ENCODE data around the gene MYH11.

The MYH11 gene

DNA sequence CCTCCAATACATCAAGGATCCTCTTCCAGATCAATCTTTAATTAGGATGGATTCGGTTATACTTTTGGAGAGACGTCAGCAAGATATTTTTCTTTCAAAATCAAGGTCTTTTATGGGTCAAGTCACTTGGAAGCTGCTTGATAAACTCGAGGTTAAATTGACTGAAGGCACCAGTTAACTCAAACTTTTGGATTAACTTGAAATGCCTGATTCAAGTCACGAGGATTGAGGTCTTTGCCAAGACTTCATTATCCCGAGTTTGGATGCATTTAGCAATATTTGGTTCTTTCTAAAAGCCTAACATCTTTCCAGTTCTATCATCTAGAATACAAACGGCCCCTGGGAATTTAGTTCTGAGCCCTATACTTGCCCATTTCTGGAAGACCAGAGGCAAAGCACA lies 82.9 kb downstream of the MYH11 start:
- no peak for DNase-seq

DNA sequence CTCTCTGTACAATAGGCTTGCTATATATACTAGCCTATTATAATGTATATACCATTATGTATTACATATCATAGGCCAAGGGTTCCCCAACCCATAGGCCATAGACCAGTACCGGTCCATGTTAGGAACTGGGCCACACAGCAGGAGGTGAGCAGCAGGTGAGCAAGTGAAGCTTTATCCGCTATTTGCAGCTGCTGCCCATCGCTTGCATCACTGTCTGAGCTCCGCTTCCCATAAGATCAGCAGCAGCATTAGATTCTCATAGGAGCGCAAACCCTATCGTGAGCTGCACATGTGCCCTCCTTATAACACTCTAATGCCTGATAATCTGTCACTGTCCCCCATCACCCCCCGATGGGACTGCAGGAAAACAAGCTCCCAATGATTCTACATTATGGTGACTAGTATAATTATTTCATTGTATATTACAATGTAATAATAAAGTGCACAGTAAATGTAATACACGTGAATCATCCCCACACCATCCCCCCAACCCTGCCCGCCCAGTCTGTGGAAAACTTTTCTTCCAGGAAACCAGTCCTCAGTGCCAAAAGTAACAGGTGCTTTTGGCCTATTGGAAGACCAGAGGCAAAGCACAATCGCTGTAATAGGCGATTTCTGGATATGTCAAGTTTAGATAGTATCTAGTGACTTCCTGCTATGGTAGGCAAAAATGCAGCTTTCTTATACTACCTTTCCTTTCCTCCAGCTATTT lies 84.1 kb downstream of the MYH11 start:
- no peak for DNase-seq

DNA sequence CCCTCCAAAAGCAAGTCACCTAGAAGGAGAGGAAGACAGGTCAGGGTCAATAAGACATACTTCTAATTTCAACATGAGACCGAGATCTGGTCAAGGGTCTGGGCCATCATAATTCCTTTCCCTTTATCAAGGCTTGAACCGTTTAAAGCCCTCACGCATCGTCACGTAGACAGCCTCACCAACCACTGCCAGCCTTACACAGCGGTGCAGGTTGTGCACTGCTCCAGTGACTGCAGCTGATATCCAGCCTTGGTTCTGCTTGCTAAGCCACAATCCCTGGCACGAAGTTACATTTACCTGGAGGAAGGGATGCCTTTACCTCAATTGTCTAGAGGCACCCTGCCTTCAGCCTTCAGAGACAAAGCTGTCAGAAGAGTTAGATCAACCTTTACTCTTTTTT lies 85.1 kb downstream of the MYH11 start:
- no peak for DNase-seq

- no peak for DNase-seq
These were observed 86.3 kb downstream of the MYH11 start for GRCh38 chr16:15770512-15770911.

DNA sequence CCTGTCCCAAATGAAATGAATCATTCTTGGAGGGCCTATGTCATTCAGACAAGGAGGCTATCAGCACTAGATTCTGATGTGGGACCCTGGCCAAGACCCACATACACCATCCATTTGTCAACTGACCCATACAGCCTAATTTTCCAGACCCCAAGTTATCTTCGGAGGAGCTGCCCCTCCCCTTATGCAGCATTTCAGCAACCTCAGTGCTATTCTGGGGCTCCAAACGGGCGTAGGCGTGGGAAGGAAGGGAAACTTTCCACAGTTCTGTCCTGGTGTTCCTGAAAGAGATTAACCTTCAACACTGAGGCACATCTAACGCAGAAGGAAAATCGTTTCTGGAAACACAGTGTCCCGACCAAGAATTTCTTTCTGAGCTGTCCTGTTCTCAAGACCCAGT lies 86.7 kb downstream of the MYH11 start:
- no peak for DNase-seq

DNA sequence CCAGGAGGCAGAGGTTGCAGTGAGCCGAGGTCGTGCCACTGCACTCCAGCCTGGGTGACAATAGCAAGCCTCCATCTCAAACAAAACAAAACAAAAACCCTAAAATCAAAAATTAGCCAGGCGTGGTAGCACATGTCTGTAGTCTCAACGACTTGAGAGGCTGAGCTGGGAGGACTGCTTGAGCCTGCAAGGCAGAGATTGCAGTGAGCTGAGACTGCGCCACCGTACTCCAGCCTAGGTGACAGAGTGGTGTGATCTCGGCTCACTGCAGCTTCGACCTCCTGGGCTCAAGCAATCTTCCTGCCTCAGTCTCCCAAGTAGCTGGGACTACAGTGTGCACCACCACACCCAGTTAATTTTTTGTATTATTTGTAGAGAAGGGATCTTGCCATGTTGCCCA lies 87.6 kb downstream of the MYH11 start:
- no peak for DNase-seq

GRCh38 chr16:15768201-15768600 lies 88.6 kb downstream of the MYH11 start:
- DNase-seq: no peak

DNA sequence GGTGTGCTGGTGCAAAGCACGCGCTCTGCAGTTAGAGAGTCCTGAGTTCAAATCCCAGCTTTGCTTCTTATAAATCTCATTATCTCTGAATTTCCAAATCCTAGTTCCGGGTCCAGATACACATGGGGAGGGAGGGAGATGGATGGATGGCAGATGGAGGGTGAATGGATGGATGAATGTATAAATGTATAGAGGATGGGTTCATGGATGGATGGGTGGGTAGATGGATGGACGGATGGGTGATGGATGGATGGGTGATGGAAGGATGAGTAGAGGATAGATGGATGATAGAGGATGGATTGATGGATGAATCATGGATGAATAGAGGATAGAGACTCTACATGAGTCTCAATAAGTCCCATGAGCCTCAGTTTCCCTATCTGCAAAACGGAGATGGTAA lies 89.9 kb downstream of the MYH11 start:
- DNase-seq: no peak

DNA sequence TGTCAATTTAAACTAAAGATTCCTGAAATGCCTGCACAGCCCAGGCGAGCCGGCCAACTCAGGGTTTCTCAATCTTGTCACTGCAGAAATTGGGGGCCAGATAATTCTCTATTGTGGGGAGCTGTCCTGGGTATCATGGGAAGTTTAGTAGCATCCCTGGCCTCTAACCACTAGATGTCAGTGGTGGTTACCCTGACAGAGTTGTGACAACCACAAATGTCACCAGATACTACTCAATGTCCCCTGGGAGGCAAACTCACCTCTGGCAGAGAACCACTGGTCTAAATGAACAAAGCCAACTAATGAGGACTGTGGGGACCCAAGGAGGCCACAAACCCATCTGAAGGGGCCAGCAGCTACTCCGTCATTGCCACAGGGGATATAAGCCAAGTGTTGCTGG lies 90.9 kb downstream of the MYH11 start:
- no peak for DNase-seq

- DNase-seq: no peak
These were observed 91.7 kb downstream of the MYH11 start for GRCh38 chr16:15765116-15765515.

GRCh38 chr16:15764112-15764511 lies 92.7 kb downstream of the MYH11 start:
- DNase-seq: no peak

GRCh38 chr16:15760129-15760528 lies 96.7 kb downstream of the MYH11 start:
- DNase-seq: no peak

DNA sequence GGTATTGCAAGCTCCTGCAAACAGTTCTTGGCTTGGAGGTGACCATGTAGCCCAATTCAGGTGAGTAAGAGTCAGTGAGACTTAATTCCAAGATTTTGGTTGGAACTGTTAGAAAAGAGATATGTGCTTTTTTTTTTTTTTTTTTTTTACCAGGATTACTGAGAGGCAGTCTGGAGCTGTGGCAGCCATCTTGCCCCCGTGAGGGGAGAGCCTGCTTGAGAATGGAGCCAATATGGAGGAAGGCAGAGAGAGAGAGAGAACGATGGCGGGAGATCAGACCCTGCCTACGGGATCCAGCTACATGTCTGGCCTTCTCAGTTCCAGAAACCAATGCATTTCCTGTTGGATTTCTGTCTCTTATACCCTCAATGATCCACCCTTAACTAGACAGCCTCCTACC lies 97.8 kb downstream of the MYH11 start:
- DNase-seq: no peak

- no peak for DNase-seq
These were observed 99.1 kb downstream of the MYH11 start for GRCh38 chr16:15757630-15758251.

- no peak for DNase-seq
These were observed 99.8 kb downstream of the MYH11 start for GRCh38 chr16:15757077-15757386.

GRCh38 chr16:15754821-15755534 lies 101.8 kb downstream of the MYH11 start:
- no peak for DNase-seq

DNA sequence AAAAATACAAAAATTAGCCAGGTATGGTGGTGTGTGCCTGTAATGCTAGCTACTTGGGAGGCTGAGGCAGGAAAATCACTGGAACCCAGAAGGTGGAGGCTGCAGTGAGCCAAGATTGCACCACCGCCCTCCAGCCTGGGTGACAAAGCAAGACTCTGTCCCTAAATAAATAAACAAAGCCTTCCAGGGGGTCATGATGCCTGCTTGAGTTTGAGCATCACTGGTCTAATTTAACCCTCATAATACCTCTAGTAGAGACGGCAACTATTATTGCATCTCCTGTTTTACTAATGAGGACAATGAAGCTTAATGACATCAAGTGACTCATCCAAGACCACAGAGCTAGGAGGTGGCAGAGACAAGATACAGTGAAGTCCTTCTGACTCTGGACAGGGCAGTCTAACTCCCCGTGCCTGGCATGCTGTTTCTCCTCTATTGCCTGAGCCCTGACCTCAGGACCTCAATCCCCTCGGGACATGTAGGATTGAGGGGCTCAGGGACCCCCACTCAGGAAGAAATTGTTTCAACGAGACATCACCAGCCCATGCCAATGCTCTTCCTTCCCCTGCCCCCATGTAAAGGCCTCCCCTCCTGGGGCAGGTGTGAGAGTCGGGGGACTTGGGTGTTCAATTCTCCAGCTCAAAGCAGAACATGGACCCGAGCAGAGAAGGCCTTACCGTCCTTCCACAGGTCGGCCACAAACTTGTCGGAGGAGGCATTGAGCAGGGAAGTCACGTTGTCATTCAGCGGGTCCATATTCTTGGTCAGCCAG lies 103.9 kb downstream of the MYH11 start:
- DNase-seq: no peak

- DNase-seq: no peak
These were observed 104.9 kb downstream of the MYH11 start for GRCh38 chr16:15751940-15752339.

- no peak for DNase-seq
These were observed 106.8 kb downstream of the MYH11 start for GRCh38 chr16:15749985-15750384.

DNA sequence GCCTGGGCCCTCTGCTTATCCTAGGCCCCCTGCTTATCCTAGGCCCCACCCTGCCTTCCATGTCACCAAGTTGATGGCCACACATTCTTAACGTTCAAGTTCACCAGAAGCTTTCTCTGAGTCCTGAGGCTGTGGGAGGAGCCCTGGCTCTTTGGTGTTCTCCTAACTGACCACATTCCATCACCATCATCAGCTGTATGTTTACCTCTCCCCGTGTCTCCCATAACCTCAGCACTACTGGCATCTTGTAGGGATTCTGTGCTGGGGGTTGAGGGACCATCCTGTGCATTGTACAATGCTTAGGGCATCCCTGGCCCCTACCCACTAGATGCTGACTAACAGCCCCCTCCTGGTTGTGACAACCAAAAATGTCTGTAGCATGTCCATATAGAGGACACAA lies 107.5 kb downstream of the MYH11 start:
- DNase-seq: no peak

DNA sequence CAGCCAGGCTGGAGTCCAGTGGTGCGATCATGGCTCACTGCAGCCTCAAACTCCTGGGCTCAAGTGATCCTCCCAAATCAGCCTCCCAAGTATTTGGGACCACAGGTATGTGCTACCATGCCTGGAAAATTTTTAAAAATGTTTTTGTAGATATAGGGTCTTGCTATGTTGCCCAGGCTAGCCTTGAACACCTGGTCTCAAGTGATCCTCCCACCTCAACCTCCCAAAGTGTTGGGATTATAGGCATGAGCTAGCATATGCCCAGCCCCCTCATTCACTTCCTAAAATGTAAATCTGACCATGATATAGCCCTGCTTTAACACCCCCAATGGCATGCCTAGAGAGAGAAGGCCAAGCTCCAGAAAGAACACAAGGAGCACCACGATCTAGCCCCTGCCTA lies 108.2 kb downstream of the MYH11 start:
- no peak for DNase-seq

DNA sequence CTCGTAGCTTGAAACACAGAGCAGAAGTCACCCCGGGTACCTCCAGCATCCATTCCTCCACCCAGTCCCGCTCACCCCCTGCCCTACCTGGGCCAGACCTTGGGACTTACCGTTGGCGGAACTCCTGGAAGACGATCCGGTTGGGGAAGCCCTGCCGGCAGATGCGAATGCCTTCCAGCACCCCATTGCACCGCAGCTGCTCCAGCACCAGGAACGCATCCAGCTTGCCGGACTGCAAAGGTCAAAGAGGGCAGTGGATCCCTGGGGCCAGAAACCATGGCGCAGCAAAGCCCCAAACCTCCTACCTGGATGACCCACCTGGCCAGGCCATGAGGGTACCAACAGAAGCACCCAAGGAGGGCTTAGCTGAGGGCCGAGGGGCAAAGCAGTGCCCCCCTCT lies 108.9 kb downstream of the MYH11 start:
- DNase-seq: no peak

DNA sequence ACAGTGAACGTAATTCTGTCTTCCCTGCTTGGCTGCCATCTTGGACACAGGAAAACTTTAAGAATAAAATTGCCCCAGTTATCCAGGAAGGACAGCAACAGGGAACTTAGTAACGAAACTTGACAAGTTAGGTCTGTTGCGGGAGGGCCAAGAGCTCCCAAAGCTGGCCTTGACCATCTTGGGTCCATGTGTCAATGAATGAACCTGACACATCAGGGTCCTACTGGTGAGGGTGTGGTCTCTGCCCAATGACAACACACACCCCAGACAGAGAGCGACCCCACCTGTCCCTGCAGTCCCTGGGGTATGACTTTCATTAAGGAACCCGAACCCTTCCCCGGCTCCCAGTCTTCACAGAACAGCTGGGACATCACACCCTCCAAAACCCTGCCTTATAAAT lies 110.5 kb downstream of the MYH11 start:
- no peak for DNase-seq

GRCh38 chr16:15743657-15744056 lies 113.2 kb downstream of the MYH11 start:
- no peak for DNase-seq
